Umbilical cord (tissue), 2 donors: Measurements from ENCODE around the gene SEC14L5. TPM values are rescaled to one million over a fixed set of nuclear protein-coding genes. Genes with fewer than 3 reads are reported as not detected.

ENCODE experiments used
- DNase-seq: peaks from one replicate; pipeline ENCODE4 v3.0.0-alpha.2; 2015; ENCODE audit warnings: low spot score
- total RNA-seq: library from RNA; depleted of rRNA; stranded (reverse); fragments of >200 nt; gene quantifications from one replicate; pipeline ENCODE4 v1.2.3, GENCODE V29; 2014; ENCODE audit warnings: low replicate concordance; ENCODE audit not compliant: insufficient read depth

Gene SEC14L5
- total RNA-seq, 1 donor from 2014 or later, result 0.72 TPM

- DNase-seq, result no peak
These were observed 53.5 kb downstream of the SEC14L5 start for GRCh38 chr16:5011637-5012036.

- no peak for DNase-seq
These were observed 54.8 kb downstream of the SEC14L5 start for GRCh38 chr16:5012887-5013286.

- no peak for DNase-seq
These were observed 57.2 kb downstream of the SEC14L5 start for GRCh38 chr16:5015351-5015750.

GRCh38 chr16:5015887-5016286, 57.8 kb downstream of the SEC14L5 start:
- DNase-seq, result no peak

- no peak for DNase-seq
These were observed 59.0 kb downstream of the SEC14L5 start for GRCh38 chr16:5016967-5017677.

- DNase-seq, result no peak
These were observed 59.5 kb downstream of the SEC14L5 start for GRCh38 chr16:5017678-5017969.

GRCh38 chr16:5018793-5019192, 60.7 kb downstream of the SEC14L5 start:
- DNase-seq, result no peak

GRCh38 chr16:5019775-5020174, 61.6 kb downstream of the SEC14L5 start:
- no peak for DNase-seq

GRCh38 chr16:5020551-5020950, 62.4 kb downstream of the SEC14L5 start:
- no peak for DNase-seq

GRCh38 chr16:5022521-5022920, 64.4 kb downstream of the SEC14L5 start:
- DNase-seq, result no peak

GRCh38 chr16:5024632-5025031, 66.5 kb downstream of the SEC14L5 start:
- DNase-seq, result no peak

GRCh38 chr16:5025171-5025632, 67.1 kb downstream of the SEC14L5 start:
- no peak for DNase-seq

GRCh38 chr16:5026664-5027063, 68.5 kb downstream of the SEC14L5 start:
- no peak for DNase-seq

GRCh38 chr16:5027086-5027485, 69.0 kb downstream of the SEC14L5 start:
- no peak for DNase-seq

GRCh38 chr16:5027575-5028235, 69.6 kb downstream of the SEC14L5 start:
- DNase-seq, result no peak

- no peak for DNase-seq
These were observed 70.9 kb downstream of the SEC14L5 start for GRCh38 chr16:5028950-5029475.

- no peak for DNase-seq
These were observed 72.2 kb downstream of the SEC14L5 start for GRCh38 chr16:5030251-5030870.

- DNase-seq, result no peak
These were observed 73.5 kb downstream of the SEC14L5 start for GRCh38 chr16:5031601-5032000.

GRCh38 chr16:5032748-5033167, 74.6 kb downstream of the SEC14L5 start:
- no peak for DNase-seq

- peak; percentile 87 for DNase-seq
These were observed 75.4 kb downstream of the SEC14L5 start, which contains the start of gene NAGPA for GRCh38 chr16:5033256-5034166. Gene NAGPA (minus strand): TSS chr16:5033935. CDS start chr16:5033914, 21 bp downstream.

GRCh38 chr16:5034167-5034523, 76.0 kb downstream of the SEC14L5 start:
- no peak for DNase-seq

- DNase-seq, result no peak
These were observed 77.7 kb downstream of the SEC14L5 start for GRCh38 chr16:5035909-5036227.
